ENCODE results near the gene KIF6. TPM values are rescaled to one million over a fixed set of nuclear protein-coding genes. Genes with fewer than 3 reads are reported as not detected.

Gene KIF6, protein sequence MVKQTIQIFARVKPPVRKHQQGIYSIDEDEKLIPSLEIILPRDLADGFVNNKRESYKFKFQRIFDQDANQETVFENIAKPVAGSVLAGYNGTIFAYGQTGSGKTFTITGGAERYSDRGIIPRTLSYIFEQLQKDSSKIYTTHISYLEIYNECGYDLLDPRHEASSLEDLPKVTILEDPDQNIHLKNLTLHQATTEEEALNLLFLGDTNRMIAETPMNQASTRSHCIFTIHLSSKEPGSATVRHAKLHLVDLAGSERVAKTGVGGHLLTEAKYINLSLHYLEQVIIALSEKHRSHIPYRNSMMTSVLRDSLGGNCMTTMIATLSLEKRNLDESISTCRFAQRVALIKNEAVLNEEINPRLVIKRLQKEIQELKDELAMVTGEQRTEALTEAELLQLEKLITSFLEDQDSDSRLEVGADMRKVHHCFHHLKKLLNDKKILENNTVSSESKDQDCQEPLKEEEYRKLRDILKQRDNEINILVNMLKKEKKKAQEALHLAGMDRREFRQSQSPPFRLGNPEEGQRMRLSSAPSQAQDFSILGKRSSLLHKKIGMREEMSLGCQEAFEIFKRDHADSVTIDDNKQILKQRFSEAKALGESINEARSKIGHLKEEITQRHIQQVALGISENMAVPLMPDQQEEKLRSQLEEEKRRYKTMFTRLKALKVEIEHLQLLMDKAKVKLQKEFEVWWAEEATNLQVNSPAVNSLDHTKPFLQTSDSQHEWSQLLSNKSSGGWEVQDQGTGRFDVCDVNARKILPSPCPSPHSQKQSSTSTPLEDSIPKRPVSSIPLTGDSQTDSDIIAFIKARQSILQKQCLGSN
- under 1 TPM; 0.08 to 0.20 TPM for polyA plus RNA-seq

DNA sequence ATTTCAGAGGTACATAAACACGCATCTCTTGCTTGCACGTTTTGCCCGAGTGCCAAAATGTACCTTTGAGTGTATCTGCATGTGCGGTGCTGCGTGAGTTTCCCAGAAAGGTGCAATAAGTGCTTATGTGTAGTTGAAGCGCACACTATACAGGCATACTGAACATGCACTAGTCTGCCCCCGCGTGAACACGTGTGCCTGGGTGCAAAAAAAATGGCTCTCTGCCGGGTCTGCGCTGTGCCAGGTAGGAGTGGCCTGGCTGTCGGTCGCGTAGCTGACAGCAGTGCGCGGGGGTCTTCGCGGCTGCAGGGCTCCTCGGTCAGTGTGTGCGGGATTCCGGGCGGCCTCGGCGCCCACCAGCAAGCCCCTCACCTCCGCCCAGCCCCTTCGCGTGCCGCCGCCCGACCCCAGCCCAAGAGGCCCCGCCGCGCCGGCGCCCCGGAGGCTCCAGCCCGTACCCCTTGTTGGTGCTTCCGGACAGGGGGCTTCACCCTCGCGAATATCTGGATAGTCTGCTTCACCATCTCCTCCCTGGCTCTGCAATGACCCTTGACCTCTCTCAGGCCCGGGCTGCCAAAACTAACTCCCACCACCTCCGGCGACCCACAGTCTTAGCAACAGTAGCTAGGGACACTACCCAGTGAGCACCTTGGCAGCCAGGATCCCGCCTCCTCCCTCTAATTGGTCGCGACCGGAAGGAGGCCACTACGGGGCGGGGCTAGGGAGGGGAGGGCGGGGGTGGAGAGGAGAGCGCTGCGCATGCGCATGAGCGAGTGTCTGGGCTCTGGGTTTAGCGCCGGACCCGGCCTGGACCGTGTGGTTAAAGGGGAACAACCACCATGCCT lies at the start of gene KIF6:
Gene KIF6, minus strand, starts transcription at position 622 of the 845 bp plus-strand sequence. Its CDS starts 98 bp downstream, at position 524.
- no peaks in the 10 kb centered on the region for H3K36me3 ChIP-seq (ENCODE audit: control insufficient read depth in 2 of 2, insufficient read depth in 2 of 2, low read length in 1 of 2)
- H3K4me1 ChIP-seq (ENCODE audit: control insufficient read depth in 2 of 2, insufficient read depth in 2 of 2, low read length in 1 of 2): no peaks in the 10 kb centered on the region
- no peak within 1 kb of the TSS for H3K27ac ChIP-seq (ENCODE audit: low read depth in 2 of 2, low read length in 1 of 2)
- H3K27me3 ChIP-seq (ENCODE audit: control insufficient read depth in 1 of 2, insufficient read depth in 2 of 2, low read length in 2 of 2): no peaks in the 10 kb centered on the region
- 4% methylated on average over 49 to 58 of the region's 58 CpGs for WGBS, 2 donors
- no peaks in the 10 kb centered on the region for H3K9me3 ChIP-seq (ENCODE audit: control insufficient read depth in 2 of 2, insufficient read depth in 1 of 2, low read depth in 1 of 2, low read length in 1 of 2)
- peak within 1 kb of the TSS; percentile 61 to 62 for H3K4me3 ChIP-seq (ENCODE audit: low read depth in 1 of 2, low read length in 2 of 2)

DNA sequence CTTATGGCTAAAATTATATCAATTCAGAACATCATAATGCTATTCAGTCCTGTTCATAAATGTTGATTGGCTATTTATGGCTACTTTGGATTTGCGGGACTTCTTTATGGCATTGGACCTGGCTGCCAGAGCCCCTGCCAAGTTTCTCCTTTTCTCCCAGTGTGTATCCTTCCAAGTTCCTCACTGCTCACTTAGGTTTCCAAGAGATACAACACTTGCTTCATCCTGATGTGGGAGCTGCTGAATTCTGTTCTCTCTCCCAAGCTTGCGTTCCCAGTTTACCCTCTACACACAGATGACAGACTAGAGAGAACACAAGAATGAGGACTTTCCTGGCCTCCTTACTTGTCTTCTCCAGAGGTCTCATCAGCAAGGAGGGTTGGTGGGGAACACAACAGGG lies 48.6 kb upstream of the KIF6 start:
- peak overlapping the region in 1 of 2 donors; percentile 16 for H3K27ac ChIP-seq (ENCODE audit: low read depth in 2 of 2, low read length in 1 of 2)

DNA sequence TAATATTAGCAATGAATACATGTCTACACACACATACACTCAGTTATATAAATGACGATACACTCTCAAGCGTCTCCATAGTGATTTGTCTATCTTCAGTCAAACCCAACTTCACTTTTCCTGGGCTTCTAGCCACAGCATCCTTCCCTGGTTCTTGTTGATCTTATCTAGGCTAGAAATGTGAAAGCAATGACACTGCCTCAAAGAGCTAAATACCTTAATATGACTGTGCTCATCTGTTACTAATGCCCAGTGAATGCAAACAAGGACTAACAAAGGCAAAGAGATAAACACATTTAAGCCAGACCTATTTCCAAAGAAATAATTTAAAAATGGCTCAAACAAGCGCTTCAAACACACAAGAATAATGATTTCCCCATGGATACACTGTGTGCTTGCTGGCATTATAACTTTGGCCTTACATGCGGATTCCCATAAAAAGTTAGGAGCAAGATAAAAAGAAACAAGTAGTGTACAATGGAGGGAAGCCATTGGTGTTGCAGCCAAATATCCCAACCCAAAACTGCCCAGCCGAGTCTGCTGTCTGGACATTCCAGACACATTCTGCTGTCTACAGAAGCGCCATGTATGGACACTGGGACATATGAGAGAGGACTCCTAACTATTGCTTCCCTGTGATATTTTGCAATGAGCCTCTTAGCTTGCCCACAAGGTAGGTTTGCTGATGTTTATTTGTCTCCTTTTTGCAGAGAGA lies 47.5 kb upstream of the KIF6 start:
- no peaks in the 10 kb centered on the region for H3K27me3 ChIP-seq (ENCODE audit: control insufficient read depth in 1 of 2, insufficient read depth in 2 of 2, low read length in 2 of 2)
- H3K4me1 ChIP-seq (ENCODE audit: control insufficient read depth in 2 of 2, insufficient read depth in 2 of 2, low read length in 1 of 2): no peaks in the 10 kb centered on the region
- peak overlapping the region; percentile 41 to 63 for H3K27ac ChIP-seq (ENCODE audit: low read depth in 2 of 2, low read length in 1 of 2)
- no peak overlapping the region for H3K4me3 ChIP-seq (ENCODE audit: low read depth in 1 of 2, low read length in 2 of 2)
- H3K9me3 ChIP-seq (ENCODE audit: control insufficient read depth in 2 of 2, insufficient read depth in 1 of 2, low read depth in 1 of 2, low read length in 1 of 2): no peaks in the 10 kb centered on the region
- no peaks in the 10 kb centered on the region for H3K36me3 ChIP-seq (ENCODE audit: control insufficient read depth in 2 of 2, insufficient read depth in 2 of 2, low read length in 1 of 2)
- 59 to 77% methylated on average over 6 of the region's 6 CpGs for WGBS, 2 donors

More for the DNA sequence above, 48.6 kb upstream of the KIF6 start:
- Histone ChIP-seq H3K4me1 (ENCODE audit: control insufficient read depth in 2 of 2, insufficient read depth in 2 of 2, low read length in 1 of 2) (peaks cover 0 to 2% of the 10 kb centered on the region in 2 donors), H3K36me3 (ENCODE audit: control insufficient read depth in 2 of 2, insufficient read depth in 2 of 2, low read length in 1 of 2) (no peaks in the 10 kb centered on the region), H3K27me3 (ENCODE audit: control insufficient read depth in 1 of 2, insufficient read depth in 2 of 2, low read length in 2 of 2) (no peaks in the 10 kb centered on the region), H3K9me3 (ENCODE audit: control insufficient read depth in 2 of 2, insufficient read depth in 1 of 2, low read depth in 1 of 2, low read length in 1 of 2) (no peaks in the 10 kb centered on the region), H3K4me3 (ENCODE audit: low read depth in 1 of 2, low read length in 2 of 2) (no peak overlapping the region)
- 88 to 95% methylated on average over 2 of the region's 2 CpGs for WGBS, 2 donors

DNA sequence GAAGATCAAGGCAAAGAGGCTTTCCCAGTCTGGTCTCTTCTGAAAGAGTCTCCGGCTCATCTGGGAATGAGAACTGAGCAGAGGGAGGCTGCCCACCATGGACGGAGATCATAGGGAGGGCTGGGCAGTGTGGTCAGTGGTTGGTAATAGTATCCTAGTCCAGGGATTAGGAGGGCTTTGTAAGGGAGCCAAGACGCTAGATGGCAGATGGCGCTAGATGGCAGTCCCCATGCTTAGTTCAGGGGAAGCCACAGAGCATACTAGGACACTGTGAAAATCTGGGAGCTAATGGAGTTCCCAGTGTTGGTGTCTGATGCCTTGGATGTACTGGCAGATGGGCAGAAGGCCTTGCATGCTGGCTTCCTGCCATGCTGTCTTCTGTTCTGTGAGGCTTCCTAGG lies 45.2 kb upstream of the KIF6 start:
- Histone ChIP-seq H3K4me3 (ENCODE audit: low read depth in 1 of 2, low read length in 2 of 2) (no peak overlapping the region), H3K4me1 (ENCODE audit: control insufficient read depth in 2 of 2, insufficient read depth in 2 of 2, low read length in 1 of 2) (no peaks in the 10 kb centered on the region), H3K36me3 (ENCODE audit: control insufficient read depth in 2 of 2, insufficient read depth in 2 of 2, low read length in 1 of 2) (no peaks in the 10 kb centered on the region), H3K27ac (ENCODE audit: low read depth in 2 of 2, low read length in 1 of 2) (no peak overlapping the region), H3K9me3 (ENCODE audit: control insufficient read depth in 2 of 2, insufficient read depth in 1 of 2, low read depth in 1 of 2, low read length in 1 of 2) (no peaks in the 10 kb centered on the region), H3K27me3 (ENCODE audit: control insufficient read depth in 1 of 2, insufficient read depth in 2 of 2, low read length in 2 of 2) (no peaks in the 10 kb centered on the region)
- 83 to 91% methylated on average over 4 of the region's 4 CpGs for WGBS, 2 donors

DNA sequence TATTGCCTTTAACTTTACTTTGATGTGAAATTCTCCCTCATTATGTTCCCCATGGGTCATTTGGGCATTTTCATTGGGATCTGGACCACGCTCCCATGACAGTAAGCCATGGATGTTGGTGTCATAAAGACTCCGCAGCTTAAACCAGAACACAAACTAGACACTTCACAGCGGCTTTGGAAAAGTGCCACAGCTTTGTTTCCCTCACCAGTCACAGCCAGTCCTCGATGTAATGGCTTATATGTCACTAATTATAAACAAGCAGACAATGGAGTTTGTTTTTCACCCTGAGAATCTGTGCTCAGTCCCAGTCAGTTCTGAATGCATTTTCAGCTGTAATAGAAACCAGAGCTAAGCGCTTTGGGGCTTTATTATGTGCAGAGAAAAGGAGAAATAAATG lies 43.8 kb upstream of the KIF6 start:
- Histone ChIP-seq H3K36me3 (ENCODE audit: control insufficient read depth in 2 of 2, insufficient read depth in 2 of 2, low read length in 1 of 2) (no peaks in the 10 kb centered on the region), H3K27ac (ENCODE audit: low read depth in 2 of 2, low read length in 1 of 2) (no peak overlapping the region), H3K9me3 (ENCODE audit: control insufficient read depth in 2 of 2, insufficient read depth in 1 of 2, low read depth in 1 of 2, low read length in 1 of 2) (no peaks in the 10 kb centered on the region), H3K4me1 (ENCODE audit: control insufficient read depth in 2 of 2, insufficient read depth in 2 of 2, low read length in 1 of 2) (no peaks in the 10 kb centered on the region), H3K27me3 (ENCODE audit: control insufficient read depth in 1 of 2, insufficient read depth in 2 of 2, low read length in 2 of 2) (no peaks in the 10 kb centered on the region), H3K4me3 (ENCODE audit: low read depth in 1 of 2, low read length in 2 of 2) (no peak overlapping the region)
- 64 to 72% methylated on average over 5 of the region's 5 CpGs for WGBS, 2 donors

DNA sequence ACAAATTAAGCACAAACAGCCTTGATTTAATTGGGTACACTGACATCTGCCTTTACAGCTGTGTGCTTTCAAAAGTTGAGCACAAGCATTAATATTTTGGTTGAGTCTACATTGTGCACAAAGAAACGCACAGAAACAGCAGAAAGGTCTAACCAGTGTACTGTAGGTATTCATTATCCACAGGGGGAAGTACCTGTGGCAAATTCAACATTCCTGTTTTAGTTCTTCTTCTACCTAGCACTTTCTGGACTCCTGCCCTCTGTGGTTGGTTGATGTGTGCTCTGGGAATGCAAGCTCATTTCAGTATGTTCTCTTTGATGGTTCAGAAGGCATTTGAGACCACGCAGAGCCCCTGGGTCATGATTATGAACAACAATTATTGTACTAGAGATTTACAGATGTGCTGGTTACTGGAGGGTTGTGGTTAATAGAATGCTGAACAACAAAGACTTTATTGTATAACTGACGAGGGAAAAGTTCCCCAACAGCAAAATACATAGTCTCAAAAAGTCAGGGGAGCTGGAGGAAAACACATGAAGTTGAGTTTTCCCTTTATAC lies 40.4 kb upstream of the KIF6 start:
- no peaks in the 10 kb centered on the region for H3K27me3 ChIP-seq (ENCODE audit: control insufficient read depth in 1 of 2, insufficient read depth in 2 of 2, low read length in 2 of 2)
- no peak overlapping the region for H3K27ac ChIP-seq (ENCODE audit: low read depth in 2 of 2, low read length in 1 of 2)
- WGBS, 2 donors: 57 to 67% methylated on average over 3 of the region's 3 CpGs
- no peaks in the 10 kb centered on the region for H3K9me3 ChIP-seq (ENCODE audit: control insufficient read depth in 2 of 2, insufficient read depth in 1 of 2, low read depth in 1 of 2, low read length in 1 of 2)
- H3K36me3 ChIP-seq (ENCODE audit: control insufficient read depth in 2 of 2, insufficient read depth in 2 of 2, low read length in 1 of 2): no peaks in the 10 kb centered on the region
- no peak overlapping the region for H3K4me3 ChIP-seq (ENCODE audit: low read depth in 1 of 2, low read length in 2 of 2)
- no peaks in the 10 kb centered on the region for H3K4me1 ChIP-seq (ENCODE audit: control insufficient read depth in 2 of 2, insufficient read depth in 2 of 2, low read length in 1 of 2)

DNA sequence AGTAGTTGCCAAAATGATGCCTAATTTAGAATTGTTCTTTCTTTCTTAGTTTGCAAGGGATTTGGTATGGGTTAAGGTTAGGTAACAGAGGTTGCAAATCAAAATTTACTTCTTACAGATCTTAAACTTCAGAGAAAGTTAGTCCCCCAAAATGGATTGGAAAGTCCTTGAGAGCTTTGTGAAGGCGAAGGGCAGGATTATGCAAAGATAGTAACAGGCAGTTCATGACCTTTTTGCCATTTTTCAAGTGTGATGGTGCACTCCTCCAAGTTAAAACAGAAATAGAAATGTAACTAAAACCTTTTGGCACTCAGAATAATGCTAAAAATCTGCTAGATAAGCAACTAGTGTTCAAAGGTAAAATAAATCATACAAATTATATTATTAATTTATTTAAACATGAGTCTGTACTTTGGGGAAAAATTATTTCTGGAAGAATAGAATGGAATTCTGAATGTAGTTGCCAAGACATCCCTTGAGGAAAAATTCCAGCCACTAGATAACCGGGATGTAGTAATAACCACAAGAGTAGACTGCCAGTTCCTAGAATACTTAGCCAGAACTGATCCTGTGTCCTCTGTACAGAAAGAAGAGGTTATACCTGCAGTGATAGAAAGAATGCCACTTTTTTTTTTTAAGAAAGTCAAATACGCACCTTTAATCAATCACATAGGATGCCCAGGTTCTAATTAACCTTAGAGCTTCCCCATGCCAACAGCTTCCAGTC lies 35.2 kb upstream of the KIF6 start:
- Histone ChIP-seq H3K4me3 (ENCODE audit: low read depth in 1 of 2, low read length in 2 of 2) (no peak overlapping the region), H3K27ac (ENCODE audit: low read depth in 2 of 2, low read length in 1 of 2) (no peak overlapping the region), H3K9me3 (ENCODE audit: control insufficient read depth in 2 of 2, insufficient read depth in 1 of 2, low read depth in 1 of 2, low read length in 1 of 2) (no peaks in the 10 kb centered on the region), H3K27me3 (ENCODE audit: control insufficient read depth in 1 of 2, insufficient read depth in 2 of 2, low read length in 2 of 2) (no peaks in the 10 kb centered on the region), H3K4me1 (ENCODE audit: control insufficient read depth in 2 of 2, insufficient read depth in 2 of 2, low read length in 1 of 2) (no peaks in the 10 kb centered on the region), H3K36me3 (ENCODE audit: control insufficient read depth in 2 of 2, insufficient read depth in 2 of 2, low read length in 1 of 2) (no peaks in the 10 kb centered on the region)
- WGBS, 2 donors: 41 to 56% methylated on average over 3 of the region's 3 CpGs

DNA sequence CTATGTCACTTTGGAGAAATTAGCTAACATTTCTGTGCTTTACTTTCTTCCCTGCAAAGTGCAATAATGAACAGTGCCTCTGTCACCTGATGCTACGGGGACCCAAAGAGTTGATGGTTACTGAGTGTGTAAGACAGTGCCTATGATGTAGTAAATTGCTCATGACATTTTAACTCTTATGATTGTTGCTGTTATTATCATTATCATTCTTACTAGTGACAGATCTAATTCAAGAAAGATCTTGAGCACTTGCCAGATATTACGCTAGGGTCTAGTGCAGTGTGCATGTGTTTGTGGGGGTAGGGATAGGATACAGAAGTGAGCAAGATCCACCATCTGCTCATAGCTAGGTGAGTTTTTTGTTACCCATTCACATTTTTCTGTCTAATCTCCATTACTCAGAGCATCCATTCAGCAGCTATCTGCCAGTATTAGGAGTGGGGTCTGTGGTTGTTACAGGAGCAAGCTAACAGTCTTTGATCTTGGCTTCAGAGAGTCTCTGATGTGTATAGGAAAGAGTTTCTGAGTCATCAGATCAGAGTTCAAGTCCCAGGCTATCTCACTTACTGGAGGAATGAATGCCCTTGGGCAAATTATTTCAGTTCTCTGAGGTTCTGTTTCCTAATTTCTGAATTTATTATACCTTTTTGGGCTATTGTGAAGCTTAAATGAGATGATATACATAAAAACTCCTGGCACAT lies 33.8 kb upstream of the KIF6 start:
- no peaks in the 10 kb centered on the region for H3K4me1 ChIP-seq (ENCODE audit: control insufficient read depth in 2 of 2, insufficient read depth in 2 of 2, low read length in 1 of 2)
- H3K4me3 ChIP-seq (ENCODE audit: low read depth in 1 of 2, low read length in 2 of 2): no peak overlapping the region
- H3K27me3 ChIP-seq (ENCODE audit: control insufficient read depth in 1 of 2, insufficient read depth in 2 of 2, low read length in 2 of 2): no peaks in the 10 kb centered on the region
- WGBS, 2 donors: 75 to 88% methylated on average over 2 of the region's 2 CpGs
- H3K36me3 ChIP-seq (ENCODE audit: control insufficient read depth in 2 of 2, insufficient read depth in 2 of 2, low read length in 1 of 2): no peaks in the 10 kb centered on the region
- H3K9me3 ChIP-seq (ENCODE audit: control insufficient read depth in 2 of 2, insufficient read depth in 1 of 2, low read depth in 1 of 2, low read length in 1 of 2): no peaks in the 10 kb centered on the region
- no peak overlapping the region for H3K27ac ChIP-seq (ENCODE audit: low read depth in 2 of 2, low read length in 1 of 2)
